ENCODE results near the gene PDE1A. TPM values are rescaled to one million over a fixed set of nuclear protein-coding genes. Genes with fewer than 3 reads are reported as not detected.

Gene PDE1A
- total and polyA plus RNA-seq, 4 donors = 0.64 to 5.2 (median 1.7) TPM

- no peak for TF ChIP-seq YY1 (IDR thresholded peaks at IDR 0.05)
- no peak for TF ChIP-seq MAX (IDR thresholded peaks at IDR 0.05)
- no peak for TF ChIP-seq EGR1 (IDR thresholded peaks at IDR 0.05; ENCODE audit: low read depth in 2 of 2)
- TF ChIP-seq SP1 (IDR thresholded peaks at IDR 0.05) = no peak
- no peak for TF ChIP-seq RAD21 (IDR thresholded peaks at IDR 0.05)
- TF ChIP-seq CTCF (IDR thresholded peaks at IDR 0.05; ENCODE audit: low read depth, low read length, missing input control) = no peak
Observed at GRCh38 chr2:182359990-182360662, 66.7 kb downstream of the PDE1A start (continued).

- H3K4me1 ChIP-seq (ENCODE audit: control insufficient read depth in 4 of 4, insufficient read depth in 4 of 4, low read length in 3 of 4) = no peaks in the 10 kb centered on the region
- no peak overlapping the region for H3K27ac ChIP-seq (ENCODE audit: low read depth in 1 of 2, low read length in 2 of 2)
- 45% methylated on average over 8 of the region's 8 CpGs for WGBS
- no peaks in the 10 kb centered on the region for H3K36me3 ChIP-seq (ENCODE audit: control insufficient read depth in 4 of 4, insufficient read depth in 3 of 4, low read depth in 1 of 4, low read length in 3 of 4)
- TF ChIP-seq TAF1 (conservative IDR thresholded peaks at IDR 0.05) (no peak), CTCF (IDR thresholded peaks at IDR 0.05; ENCODE audit: low read depth, low read length, missing input control) (no peak)
- DNase-seq (ENCODE audit: low spot score) = no peak
- H3K9me3 ChIP-seq (ENCODE audit: control insufficient read depth in 4 of 4, low read length in 3 of 4) = no peaks in the 10 kb centered on the region
- H3K9ac ChIP-seq (ENCODE audit: low read depth in 1 of 2, low read length in 2 of 2) = no peak overlapping the region
- H3K27me3 ChIP-seq (ENCODE audit: control insufficient read depth in 4 of 4, insufficient read depth in 4 of 4, low read length in 3 of 4) = no peaks in the 10 kb centered on the region
- no peak overlapping the region for H3K4me3 ChIP-seq (ENCODE audit: low read depth in 1 of 3, low read length in 3 of 3)
Observed at GRCh38 chr2:182359027-182359989, 67.5 kb downstream of the PDE1A start.

- WGBS = 60% methylated on average over 3 of the region's 3 CpGs
- no peaks in the 10 kb centered on the region for H3K36me3 ChIP-seq (ENCODE audit: control insufficient read depth in 4 of 4, insufficient read depth in 3 of 4, low read depth in 1 of 4, low read length in 3 of 4)
- DNase-seq (ENCODE audit: low spot score) = no peak
- no peak for TF ChIP-seq RXRA (IDR thresholded peaks at IDR 0.05)
- TF ChIP-seq FOXA1 (IDR thresholded peaks at IDR 0.05) = no peak
- TF ChIP-seq YY1 (IDR thresholded peaks at IDR 0.05) = no peak
- no peak for TF ChIP-seq TAF1 (conservative IDR thresholded peaks at IDR 0.05)
- no peak for TF ChIP-seq HNF4A (conservative IDR thresholded peaks at IDR 0.05)
- no peak for TF ChIP-seq RAD21 (IDR thresholded peaks at IDR 0.05)
- TF ChIP-seq ATF3 (IDR thresholded peaks at IDR 0.05) = no peak
- no peak for TF ChIP-seq GABPA (IDR thresholded peaks at IDR 0.05 in 1 of 2, conservative IDR thresholded peaks at IDR 0.05 in 1 of 2)
- no peak for TF ChIP-seq CTCF (IDR thresholded peaks at IDR 0.05; ENCODE audit: low read depth, low read length, missing input control)
- TF ChIP-seq HNF4G (IDR thresholded peaks at IDR 0.05) = no peak
- H3K4me1 ChIP-seq (ENCODE audit: control insufficient read depth in 4 of 4, insufficient read depth in 4 of 4, low read length in 3 of 4) = no peaks in the 10 kb centered on the region
- H3K9ac ChIP-seq (ENCODE audit: low read depth in 1 of 2, low read length in 2 of 2) = no peak overlapping the region
- no peaks in the 10 kb centered on the region for H3K9me3 ChIP-seq (ENCODE audit: control insufficient read depth in 4 of 4, low read length in 3 of 4)
- no peaks in the 10 kb centered on the region for H3K27me3 ChIP-seq (ENCODE audit: control insufficient read depth in 4 of 4, insufficient read depth in 4 of 4, low read length in 3 of 4)
- no peak overlapping the region for H3K27ac ChIP-seq (ENCODE audit: low read depth in 1 of 2, low read length in 2 of 2)
- H3K4me3 ChIP-seq (ENCODE audit: low read depth in 1 of 3, low read length in 3 of 3) = no peak overlapping the region
Observed at GRCh38 chr2:182358601-182359000, 68.2 kb downstream of the PDE1A start.
